Measurements from ENCODE around the gene CBFA2T2. TPM values are rescaled to one million over a fixed set of nuclear protein-coding genes. Genes with fewer than 3 reads are reported as not detected.

Gene CBFA2T2
- total RNA-seq, 2 donors from 2014 or later = 9.8 to 10.4 TPM

DNA sequence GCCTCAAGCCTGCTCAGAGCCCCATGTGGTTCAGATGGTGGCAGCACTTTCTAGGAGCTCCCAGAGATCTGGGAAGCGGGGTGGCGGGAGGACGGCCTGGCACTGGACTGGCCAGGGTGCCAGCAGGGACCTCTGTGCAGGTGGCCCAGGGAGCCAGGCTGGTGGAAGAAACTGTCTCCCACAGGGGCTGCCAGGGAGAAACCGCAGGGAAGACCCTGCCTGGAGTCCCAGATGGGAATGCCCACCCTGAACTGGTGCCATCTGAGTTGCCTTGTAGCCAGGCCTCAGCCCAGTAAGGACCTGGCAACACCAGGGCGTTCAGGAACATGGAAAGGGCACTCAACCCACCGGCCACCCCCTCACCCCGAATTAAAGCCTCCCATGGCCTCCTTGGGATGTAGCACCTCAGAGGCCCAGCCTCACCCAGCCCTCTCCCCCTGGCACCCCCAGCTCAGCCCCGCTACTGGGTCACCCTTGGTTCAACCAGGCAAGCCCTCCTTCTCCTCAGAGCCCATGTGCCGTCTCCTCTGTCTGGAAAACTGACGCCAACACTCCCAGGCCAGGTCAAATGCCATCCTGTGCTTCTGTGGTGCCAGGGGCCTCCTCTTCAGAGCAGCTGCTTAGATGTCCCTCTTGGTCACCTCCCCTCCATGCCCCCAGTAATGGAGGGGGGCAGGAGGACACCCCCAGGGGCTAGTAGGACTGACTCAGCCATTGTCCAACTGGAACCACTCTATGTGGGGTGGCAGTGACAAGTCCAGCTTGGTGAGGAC, 166.3 kb downstream of the CBFA2T2 start:
- peaks cover 14% of the 10 kb centered on the region for H3K36me3 ChIP-seq

DNA sequence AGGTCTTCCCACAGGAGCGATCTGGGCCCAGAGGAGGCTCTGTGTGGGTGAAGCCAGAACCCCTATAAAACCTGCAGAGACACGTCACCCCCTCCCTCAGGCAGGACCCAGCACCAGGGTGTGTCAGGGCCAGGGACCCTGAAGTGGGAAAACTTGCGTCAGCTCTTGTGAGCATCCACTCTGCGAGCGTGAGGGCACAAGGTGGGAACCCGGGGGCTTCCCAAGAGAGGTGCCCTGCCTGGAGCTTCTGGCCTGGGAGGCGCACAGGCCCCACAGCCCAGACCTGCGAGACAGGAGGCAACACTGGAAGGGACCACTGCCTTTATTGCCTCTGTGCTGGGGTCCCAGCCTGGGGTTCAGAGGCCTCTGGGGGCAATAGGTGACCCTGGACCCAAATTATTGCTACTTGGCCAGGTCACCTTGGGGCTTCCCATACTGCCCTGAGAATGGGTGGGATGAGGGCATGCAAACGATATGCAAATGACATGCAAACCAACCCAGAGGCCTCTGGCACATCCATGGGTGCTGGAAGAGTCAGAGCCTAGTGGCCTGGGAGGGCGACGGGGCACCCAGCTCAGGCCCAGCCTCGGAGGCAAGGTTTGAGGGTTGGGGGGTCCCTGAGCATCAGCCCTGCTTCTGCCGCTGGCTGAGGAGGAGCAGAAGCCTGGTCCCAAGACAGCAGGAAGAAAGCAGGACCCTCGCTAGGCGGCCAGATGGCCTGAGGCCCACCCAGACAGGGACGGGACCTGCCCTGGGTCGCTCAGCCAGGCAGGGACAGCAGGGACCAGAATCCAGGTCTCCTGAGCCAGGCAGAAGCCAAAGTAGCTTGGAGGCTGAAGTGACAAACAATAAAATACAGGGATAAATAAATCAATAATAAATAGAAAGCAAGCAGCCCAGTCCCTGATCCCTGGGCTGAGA, 167.1 kb downstream of the CBFA2T2 start:
- peaks cover 14% of the 10 kb centered on the region for H3K36me3 ChIP-seq
- no peaks in the 10 kb centered on the region for H3K9me3 ChIP-seq
- peaks cover 0 to 10% of the 10 kb centered on the region in 2 donors for H3K4me1 ChIP-seq
- no peak overlapping the region for H3K27ac ChIP-seq
- TF ChIP-seq, protein P1, sequence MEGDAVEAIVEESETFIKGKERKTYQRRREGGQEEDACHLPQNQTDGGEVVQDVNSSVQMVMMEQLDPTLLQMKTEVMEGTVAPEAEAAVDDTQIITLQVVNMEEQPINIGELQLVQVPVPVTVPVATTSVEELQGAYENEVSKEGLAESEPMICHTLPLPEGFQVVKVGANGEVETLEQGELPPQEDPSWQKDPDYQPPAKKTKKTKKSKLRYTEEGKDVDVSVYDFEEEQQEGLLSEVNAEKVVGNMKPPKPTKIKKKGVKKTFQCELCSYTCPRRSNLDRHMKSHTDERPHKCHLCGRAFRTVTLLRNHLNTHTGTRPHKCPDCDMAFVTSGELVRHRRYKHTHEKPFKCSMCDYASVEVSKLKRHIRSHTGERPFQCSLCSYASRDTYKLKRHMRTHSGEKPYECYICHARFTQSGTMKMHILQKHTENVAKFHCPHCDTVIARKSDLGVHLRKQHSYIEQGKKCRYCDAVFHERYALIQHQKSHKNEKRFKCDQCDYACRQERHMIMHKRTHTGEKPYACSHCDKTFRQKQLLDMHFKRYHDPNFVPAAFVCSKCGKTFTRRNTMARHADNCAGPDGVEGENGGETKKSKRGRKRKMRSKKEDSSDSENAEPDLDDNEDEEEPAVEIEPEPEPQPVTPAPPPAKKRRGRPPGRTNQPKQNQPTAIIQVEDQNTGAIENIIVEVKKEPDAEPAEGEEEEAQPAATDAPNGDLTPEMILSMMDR (IDR thresholded peaks at IDR 0.05) = no peak
- no peaks in the 10 kb centered on the region for H3K27me3 ChIP-seq
- DNase-seq (ENCODE audit: low spot score) = no peak
- H3K4me3 ChIP-seq = no peak overlapping the region

More for the DNA sequence above, 166.3 kb downstream of the CBFA2T2 start:
- TF ChIP-seq, protein P1 (IDR thresholded peaks at IDR 0.05) = no peak
- no peak for DNase-seq (ENCODE audit: low spot score)
- no peaks in the 10 kb centered on the region for H3K9me3 ChIP-seq
- no peaks in the 10 kb centered on the region for H3K27me3 ChIP-seq
- no peak overlapping the region for H3K4me3 ChIP-seq
- peaks cover 0 to 10% of the 10 kb centered on the region in 2 donors for H3K4me1 ChIP-seq
- no peak overlapping the region for H3K27ac ChIP-seq

DNA sequence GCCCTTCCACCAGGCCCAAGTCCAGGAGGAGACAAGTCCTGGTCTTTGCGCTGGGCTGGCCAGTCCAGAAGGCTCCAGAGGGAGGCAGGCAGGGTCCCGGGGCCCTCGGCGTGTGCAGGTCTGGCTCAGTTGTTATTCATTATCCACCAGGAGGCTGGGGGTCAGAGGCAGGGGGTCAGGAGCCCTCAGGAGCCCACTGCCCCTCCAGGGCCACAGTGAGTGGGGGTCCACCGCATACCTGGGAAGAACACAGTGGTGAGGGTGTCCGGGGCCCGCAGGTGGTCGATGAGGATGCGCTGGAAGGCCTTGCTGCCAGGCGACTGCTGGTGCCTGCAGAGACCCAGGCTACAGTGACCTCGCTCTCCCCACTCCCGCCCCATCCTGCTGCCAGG, 167.8 kb downstream of the CBFA2T2 start:
- no peak for DNase-seq (ENCODE audit: low spot score)
- Histone ChIP-seq H3K27me3 (no peaks in the 10 kb centered on the region), H3K4me1 (peaks cover 0 to 11% of the 10 kb centered on the region in 2 donors), H3K4me3 (no peak overlapping the region), H3K36me3 (peaks cover 14% of the 10 kb centered on the region), H3K27ac (no peak overlapping the region), H3K9me3 (no peaks in the 10 kb centered on the region)
- TF ChIP-seq, protein P1 (IDR thresholded peaks at IDR 0.05) = no peak

DNA sequence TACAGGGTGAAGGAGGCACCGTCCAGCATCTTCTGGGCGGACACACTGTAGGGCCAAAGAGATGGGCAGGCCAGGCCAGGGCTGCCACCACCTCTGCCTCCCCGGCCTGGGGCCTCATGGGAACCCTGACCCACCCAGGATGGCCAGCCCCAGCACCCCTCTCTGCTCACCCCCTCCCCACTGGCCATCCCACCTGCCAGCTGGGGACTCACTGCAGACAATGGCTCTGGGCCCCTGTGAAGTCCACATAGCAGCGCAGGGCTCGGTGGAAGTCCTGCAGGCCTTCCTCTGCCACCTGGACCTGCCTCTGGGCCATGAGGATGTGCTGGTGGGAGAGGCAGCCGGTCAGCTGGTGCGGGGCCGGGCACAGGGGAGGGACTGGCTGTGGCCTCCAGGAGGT, 168.6 kb downstream of the CBFA2T2 start:
- Histone ChIP-seq H3K4me3 (no peak overlapping the region), H3K9me3 (no peaks in the 10 kb centered on the region), H3K27me3 (no peaks in the 10 kb centered on the region), H3K4me1 (peaks cover 0 to 11% of the 10 kb centered on the region in 2 donors), H3K36me3 (peaks cover 14% of the 10 kb centered on the region), H3K27ac (no peak overlapping the region)
- TF ChIP-seq, protein P1 (IDR thresholded peaks at IDR 0.05) = no peak
- no peak for DNase-seq (ENCODE audit: low spot score)

DNA sequence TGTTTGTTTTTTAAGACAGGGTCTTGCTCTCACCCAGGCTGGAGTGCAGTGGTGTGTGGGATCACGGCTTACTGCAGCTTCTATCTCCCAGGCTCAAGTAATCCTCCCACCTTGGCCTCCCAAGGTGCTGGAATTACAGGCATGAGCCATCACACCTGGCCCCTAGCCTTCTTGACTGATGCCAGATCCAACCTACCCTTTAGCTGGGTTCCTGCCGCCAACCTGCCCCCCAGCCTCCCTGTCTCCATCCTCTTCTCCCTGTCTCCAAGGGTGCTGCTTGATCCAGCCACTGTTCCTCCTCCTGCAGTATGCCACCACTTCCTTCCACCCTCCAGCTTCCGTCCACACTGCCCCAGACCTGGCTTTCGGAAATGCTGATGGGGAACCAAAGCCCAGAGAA, 169.0 kb downstream of the CBFA2T2 start:
- Histone ChIP-seq H3K4me1 (peaks cover 0 to 11% of the 10 kb centered on the region in 2 donors), H3K9me3 (no peaks in the 10 kb centered on the region), H3K4me3 (no peak overlapping the region), H3K27ac (no peak overlapping the region), H3K27me3 (no peaks in the 10 kb centered on the region), H3K36me3 (peaks cover 14% of the 10 kb centered on the region)
- no peak for DNase-seq (ENCODE audit: low spot score)
- TF ChIP-seq, protein P1 (IDR thresholded peaks at IDR 0.05) = no peak

Measured in right atrium auricular region (tissue), 2 donors.